HG02970 (cell line): ENCODE measurements around the gene EPC2.
"Not testable (repeated sequence)": the region's sequence is repeated elsewhere in the genome, so short reads cannot be mapped to it uniquely, and the experiment has no call there.

Experiments
- ATAC-seq: cut with Tn5 transposase; IDR thresholded peaks from one replicate; pipeline ENCODE4 v1.9.1; 2021; ENCODE audit warnings: mild to moderate bottlenecking, moderate library complexity, moderate number of reproducible peaks; ENCODE audit not compliant: unreplicated experiment, low FRiP score

The EPC2 gene

GRCh38 chr2:148670773-148671172 lies 26.2 kb downstream of the EPC2 start:
- ATAC-seq, result no peak

DNA sequence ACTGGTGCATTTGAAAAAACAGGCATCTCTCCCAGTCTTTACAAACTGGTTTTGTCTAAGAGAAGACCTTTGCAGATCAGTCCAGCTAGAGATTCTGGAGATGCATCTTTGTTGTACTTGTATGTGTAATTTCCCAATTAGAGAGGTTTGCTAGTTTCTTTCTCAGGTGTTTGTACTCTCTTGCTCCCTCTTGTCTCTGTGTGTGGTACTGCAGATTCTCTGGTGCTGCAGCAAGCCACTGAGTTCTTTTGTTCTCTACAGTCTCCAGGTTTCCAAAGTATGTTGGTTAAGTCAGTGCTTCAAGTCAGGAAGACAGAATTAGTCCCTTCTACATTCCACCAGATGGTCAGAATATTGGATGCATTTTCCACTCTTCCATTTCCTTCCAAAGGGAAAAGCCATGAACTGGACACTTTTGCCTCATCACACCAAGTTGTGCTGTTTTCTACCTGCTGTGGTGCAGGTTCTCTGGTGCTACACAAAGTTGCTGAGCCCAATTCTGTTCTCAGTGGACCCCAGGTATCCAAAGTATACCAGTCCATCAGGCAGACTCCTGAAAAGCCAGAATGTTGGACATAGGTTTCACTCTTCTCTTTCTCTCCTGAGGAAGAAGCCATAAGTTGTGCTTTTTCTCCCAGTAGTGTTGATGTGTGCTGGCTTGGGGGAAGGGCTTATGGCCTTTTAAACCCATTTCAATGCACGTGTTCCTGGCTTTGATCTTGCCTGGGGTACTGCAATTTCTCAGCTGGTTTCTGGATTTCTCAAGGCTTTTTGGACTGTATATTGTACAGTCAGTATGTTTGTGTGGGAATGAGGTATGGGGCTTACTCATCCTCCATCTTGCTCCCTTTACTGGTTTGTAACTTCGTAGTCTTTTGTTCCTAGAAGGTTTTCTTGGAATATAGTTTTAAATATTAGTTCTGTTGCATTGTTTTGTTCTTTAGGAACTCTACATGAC lies 29.8 kb downstream of the EPC2 start:
- no peak for ATAC-seq

GRCh38 chr2:148675708-148676107 lies 31.2 kb downstream of the EPC2 start:
- ATAC-seq, result no peak

GRCh38 chr2:148678302-148679179 lies 34.0 kb downstream of the EPC2 start:
- ATAC-seq, result not testable (repeated sequence)

GRCh38 chr2:148680462-148680861 lies 35.9 kb downstream of the EPC2 start:
- no peak for ATAC-seq

- no peak for ATAC-seq
Measured at GRCh38 chr2:148681443-148681842, 36.9 kb downstream of the EPC2 start.

DNA sequence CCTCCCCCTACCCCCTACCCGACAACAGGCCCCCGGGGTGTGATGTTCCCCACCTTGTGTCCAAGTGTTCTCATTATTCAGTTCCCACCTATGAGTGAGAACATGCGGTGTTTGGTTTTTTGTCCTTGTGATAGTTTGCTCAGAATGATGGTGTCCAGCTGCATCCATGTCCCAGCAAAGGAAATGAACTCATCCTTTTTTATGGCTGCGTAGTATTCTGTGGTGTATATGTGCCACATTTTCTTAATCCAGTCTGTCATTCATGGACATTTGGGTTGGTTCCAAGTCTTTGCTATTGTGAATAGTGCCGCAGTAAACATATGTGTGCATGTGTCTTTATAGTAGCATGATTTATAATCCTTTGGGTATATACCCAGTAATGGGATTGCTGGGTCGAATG lies 37.3 kb downstream of the EPC2 start:
- ATAC-seq, result not testable (repeated sequence)

GRCh38 chr2:148684507-148684906 lies 40.0 kb downstream of the EPC2 start:
- ATAC-seq, result no peak

DNA sequence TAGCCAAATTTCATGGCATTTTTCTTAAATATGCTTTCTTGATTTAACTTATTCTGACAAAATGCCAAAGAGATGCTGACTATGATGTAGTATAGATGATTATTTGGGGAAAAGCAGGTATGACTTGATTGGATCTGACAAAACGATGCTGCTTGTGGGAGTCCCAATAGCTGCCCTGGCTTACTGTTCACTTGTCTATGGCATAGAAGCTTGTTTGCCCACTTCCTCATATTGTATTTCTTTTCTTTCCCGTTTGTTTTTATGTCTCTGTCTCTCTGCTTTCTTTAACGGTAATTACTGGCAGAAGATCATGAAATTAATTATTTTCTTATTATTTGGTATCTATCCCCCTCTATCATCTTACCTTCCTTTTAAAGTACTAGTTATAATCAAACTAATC lies 43.0 kb downstream of the EPC2 start:
- ATAC-seq, result no peak

GRCh38 chr2:148688011-148688410 lies 43.5 kb downstream of the EPC2 start:
- ATAC-seq, result not testable (repeated sequence)

GRCh38 chr2:148696985-148697384 lies 52.4 kb downstream of the EPC2 start:
- no peak for ATAC-seq

DNA sequence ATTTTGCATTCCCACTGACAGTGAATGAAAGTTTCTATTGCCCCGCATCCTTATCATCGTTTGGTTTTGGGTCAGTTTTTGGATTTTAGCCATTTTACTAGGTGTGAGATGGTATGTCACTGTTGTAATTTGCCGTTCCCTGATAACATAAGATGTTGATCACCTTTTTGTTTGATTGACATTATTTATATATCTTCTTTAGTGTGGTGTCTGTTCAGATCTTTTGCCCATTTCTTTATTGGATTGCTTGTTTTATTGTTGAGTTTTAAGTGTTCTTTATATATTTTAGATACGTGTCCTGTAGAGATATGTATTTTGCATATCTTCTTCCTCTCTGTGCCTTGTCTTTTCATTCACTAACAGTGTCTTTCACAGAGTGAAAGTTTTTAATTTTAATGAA lies 55.3 kb downstream of the EPC2 start:
- no peak for ATAC-seq

DNA sequence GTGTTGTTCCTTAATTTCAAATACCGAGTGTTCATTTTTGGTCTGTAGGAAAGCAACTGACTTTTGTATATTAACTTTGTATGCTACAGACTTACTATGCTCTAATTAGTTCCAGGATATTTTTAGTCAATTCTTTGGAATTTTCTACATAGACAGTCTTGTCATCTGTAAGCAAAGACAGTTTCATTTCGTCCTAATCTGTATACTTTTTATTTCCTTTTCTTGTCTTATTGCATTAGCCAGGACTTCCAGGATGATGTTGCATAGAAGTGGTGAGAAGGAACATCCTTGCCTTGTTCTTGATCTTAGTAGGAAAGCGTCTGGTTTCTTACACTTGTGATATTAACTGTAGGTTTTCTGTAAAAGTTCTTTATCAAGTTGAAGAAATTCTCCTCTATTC lies 56.5 kb downstream of the EPC2 start:
- ATAC-seq, result no peak

DNA sequence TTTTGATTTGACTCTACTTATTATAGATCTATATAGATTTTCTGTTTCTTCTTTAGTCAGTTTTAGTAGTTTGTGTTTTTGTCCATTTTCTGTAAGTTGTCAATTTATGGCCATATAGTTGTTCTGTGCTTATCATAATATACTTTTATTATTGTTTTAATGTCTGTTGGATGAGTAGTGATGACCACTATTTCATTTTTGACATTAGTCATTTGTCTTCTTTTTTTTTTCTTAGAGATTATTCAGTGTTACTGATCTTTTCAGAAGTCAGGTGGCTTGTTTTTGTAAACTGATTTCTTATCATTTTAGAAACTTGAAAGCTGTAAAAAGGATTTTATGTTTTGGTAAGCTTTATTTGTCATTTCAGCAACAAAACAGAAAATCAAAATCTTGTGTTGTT lies 57.3 kb downstream of the EPC2 start:
- ATAC-seq, result no peak

DNA sequence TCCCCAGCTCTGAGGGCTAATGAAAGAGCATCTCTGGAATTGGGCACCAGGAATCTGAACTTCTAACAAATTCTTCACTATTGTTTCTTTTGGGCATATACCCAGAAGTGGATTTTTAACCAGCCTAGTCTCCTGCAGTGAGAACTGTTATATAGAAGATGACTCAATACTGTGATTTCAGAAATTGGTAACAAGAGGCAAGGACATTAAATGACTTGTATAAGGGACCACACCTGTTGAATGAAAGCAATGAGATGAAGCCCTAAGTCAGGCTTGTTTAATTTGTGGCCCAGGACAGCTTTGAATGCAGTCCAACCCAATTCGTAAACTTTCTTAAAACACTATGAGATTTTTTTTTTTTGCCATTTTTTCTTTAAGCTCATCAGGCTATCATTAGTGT lies 57.9 kb downstream of the EPC2 start:
- ATAC-seq, result no peak

GRCh38 chr2:148704247-148704646 lies 59.7 kb downstream of the EPC2 start:
- ATAC-seq, result no peak

- ATAC-seq, result no peak
Measured at GRCh38 chr2:148716378-148716920, 71.9 kb downstream of the EPC2 start.

DNA sequence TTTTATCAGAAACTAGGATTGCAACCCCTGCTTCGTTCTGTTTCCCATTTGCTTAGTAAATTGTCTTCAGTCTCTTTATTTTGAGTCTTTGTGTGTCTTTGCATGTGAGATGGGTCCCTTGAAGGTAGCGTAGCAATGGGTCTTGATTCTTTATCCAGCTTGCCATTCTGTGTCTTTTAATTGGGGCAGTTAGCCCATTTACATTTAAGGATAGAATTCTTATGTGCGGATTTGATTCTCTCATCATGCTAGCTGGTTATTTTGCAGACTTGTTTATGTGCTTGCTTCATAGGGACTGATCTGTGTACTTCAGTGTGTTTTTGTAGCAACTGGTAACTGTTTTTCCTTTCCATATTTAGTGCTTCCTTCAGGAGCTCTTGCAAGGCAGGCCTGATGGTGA lies 73.5 kb downstream of the EPC2 start:
- no peak for ATAC-seq

DNA sequence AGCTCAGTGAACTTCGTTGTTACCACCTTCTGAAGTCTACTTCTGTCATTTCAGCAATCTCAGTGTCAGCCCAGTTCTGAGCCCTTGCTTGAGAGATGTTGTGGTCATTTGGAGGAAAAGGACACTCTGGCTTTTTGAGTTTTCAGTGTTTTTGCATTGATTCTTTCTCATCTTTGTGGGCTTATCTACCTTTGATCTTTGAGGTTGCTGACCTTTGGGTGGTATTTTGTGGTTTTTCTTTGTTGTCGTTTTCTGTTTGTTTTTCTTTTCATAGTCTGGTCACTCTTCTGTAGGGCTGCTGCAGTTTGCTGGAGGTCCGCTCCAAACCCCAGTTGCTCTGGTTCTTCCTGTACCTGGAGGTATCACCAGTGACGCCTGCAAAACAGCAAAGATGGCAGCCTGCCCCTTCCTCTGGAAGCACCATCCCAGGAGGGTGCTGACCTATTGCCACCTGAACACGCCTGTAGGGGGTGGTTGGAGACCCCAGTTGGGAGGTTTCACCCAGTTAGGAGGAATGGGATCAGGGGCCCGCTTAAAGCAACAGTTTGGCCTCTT lies 74.7 kb downstream of the EPC2 start:
- ATAC-seq, result no peak

DNA sequence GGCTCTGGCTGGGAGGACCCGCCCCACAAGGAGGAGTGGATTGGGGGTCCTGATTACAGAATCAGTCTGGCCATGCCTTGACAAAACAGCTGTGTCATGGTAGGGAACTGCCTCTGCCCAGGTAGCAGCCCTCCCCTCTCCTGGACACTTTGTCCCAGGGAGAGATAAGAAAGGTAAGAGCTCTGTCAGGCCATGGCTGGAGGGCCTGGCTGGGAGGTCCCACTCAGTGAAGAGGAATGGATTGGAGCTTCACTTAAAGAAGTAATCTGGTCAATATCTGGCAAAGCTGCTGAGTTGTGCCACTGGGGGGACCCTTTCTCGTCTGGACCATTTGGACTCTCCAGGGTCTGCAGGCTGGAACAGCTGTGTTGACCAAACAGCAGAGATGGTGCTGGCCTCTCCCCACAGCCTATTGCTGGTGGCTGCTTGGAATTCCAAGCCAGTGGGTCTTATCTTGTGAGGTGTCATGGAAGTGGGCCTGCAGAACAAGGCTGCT lies 75.4 kb downstream of the EPC2 start:
- no peak for ATAC-seq
